GM18498 (cell line): ENCODE measurements around the gene DMP1.
"Not testable (repeated sequence)": the region's sequence is repeated elsewhere in the genome, so short reads cannot be mapped to it uniquely, and the experiment has no call there.

ENCODE experiments used
- ATAC-seq: cut with Tn5 transposase; IDR thresholded peaks from one replicate; pipeline ENCODE4 v1.9.1; 2021; ENCODE audit warnings: mild to moderate bottlenecking, moderate library complexity; ENCODE audit not compliant: unreplicated experiment

The DMP1 gene

DNA sequence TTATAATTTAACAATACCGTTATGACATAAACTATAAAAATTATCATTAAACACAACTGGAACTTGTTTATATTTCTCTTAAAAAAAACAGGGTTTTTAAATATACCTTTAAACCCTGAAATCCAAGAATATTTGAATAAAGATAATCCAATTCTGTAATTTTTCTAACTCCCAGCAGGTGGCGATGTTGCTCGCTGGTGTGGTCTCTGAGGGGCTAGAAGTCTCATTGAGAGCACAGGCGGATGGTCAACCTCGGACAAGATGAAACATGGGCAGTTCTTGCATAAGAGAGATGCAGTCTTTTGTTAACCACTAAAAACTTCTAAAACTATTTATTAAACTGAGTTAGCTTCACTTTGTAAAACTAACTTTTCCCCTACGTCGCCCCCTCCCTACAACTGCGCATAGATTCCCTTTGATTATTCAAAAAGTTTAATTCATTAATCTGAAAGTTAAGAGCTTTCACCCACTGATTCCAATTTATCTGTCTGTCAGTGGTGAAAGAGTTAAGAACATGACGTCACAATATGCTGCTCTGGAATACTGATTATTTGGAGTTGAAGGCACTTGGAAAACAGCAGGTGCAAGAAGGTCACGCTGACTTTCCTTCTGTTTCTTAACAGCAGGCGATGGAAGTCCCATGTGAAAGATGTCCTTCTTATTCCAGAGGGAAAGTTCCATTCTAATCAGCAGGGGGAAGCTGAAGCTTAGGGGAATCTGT, 29.5 kb downstream of the DMP1 start:
- ATAC-seq: no peak

DNA sequence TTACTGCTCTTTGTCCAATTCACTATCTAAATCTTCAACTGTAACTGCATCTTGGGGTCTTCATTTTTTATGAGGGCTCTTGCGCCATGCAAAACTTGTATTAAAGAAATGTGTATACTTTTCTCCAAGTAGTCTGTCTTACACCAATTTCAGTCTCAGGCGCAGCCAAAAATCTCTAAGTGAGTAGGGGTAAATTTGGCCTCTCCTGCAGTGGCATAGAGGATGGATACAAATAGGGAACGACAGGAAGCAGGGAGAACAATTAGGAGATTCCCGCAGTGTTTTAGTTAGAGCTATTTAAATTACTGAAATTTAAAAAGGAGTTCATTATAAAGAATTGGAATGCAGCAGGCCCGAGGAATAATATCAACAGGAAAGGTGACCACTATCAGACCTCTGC, 30.2 kb downstream of the DMP1 start:
- no peak for ATAC-seq

DNA sequence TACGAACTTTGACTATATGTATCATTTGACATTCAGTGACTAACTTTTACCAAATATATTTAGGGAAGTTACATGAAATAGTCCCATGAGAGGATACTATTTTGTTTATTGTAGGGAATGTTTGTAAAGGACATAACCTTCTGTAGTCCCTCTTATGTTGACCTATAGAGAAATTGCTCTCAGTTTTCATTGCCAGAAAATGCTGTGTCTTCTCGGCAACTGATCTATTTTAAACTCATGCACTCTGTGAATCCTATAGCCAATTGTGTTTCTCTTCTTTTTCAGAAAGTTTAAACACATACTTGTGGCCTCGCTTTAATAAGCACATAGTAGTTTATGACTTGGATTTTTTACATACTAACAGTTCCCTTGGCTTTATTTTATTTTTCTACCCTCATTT, 38.2 kb downstream of the DMP1 start:
- ATAC-seq: no peak

DNA sequence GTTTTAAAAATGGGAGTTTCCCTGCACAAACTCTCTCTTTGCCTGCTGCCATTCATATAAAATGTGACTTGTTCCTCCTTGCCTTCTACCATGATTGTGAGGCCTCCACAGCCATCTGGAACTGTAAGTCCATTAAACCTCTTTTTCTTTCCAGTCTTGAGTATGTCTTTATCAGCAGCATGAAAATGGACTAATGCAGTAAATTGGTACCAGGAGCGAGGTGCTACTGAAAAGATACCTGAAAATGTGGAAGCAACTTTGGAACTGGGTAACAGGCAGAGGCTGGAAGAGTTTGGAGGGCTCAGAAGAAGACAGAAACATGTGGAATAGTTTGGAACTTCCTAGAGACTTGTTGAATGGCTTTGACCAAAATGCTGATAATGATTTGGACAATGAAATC, 40.9 kb downstream of the DMP1 start:
- not testable (repeated sequence) for ATAC-seq

DNA sequence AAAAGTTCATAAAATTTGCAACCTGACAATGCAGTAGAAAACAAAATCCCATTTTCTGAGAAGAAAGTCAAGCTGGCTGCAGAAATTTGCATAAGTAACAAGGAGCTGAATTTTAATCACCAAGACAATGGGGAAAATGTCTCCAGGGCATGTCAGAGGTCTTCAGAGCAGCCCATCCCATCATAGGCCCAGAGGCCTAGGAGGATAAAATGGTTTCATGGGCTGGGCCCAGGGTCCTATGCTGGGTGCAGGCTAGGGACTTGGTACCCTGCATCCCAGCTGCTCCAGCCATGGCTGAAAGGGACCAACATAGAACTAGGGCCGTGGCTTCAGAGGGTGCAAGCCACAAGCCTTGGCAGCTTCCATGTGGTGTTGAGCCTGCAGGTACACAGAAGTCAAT, 42.0 kb downstream of the DMP1 start:
- ATAC-seq: not testable (repeated sequence)

DNA sequence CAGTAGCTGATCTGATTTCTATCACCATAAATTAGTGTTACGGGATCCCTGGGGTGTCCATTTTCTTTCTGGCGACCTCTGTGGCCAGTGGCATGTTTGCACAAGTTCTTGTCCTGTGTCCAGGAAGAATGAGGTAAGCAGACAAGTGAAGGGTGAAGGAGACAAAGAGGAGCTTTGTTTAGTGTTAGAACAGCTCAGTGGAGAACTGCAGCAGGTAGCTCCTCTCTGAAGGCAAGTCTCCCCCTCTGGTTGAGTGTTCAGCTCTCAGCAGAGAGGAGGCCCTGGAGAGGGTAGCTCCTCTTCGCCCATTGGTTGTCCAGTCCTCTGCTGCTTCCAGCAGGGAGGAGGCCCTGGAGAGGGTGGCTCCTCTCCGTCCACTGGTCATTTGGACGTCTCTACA, 47.2 kb downstream of the DMP1 start:
- no peak for ATAC-seq

DNA sequence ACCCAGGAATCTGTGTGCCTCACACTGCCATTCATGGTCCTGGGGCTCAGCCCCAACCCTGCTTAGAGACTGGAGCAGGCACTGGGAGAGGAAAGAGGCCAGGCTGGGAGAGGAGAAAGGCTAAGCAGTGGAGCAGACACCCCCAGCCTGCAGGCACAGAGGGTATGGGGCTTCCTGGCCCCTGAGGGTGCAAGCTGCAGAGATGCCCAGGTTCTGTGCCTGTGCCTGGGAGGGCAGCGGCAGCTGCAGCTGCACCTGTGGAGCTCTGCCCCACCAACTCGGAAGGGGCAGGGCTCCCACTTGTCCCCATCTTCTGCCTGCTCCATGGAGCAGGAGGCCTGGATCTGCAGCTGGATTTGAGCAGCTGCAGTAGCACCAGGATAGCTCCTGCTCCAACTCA, 47.9 kb downstream of the DMP1 start:
- ATAC-seq: no peak

DNA sequence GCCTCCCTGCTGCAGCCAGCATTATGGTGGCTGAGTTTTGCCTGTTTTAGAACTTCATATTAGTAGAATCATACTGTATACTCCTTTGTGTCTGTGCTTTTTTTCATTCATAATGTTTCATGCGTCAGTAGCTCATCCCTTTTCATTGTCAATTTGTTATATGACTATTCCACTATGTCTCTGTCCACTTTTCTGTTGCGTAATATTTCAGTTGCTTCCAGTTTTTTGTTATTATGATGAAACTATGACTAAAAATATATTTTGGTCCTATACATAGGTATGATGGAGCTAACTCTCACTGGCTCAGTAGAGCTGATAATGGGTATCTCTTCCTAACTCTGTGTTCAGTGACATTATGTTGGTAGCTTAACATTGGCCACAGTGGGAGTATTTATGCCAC, 48.3 kb downstream of the DMP1 start:
- no peak for ATAC-seq

DNA sequence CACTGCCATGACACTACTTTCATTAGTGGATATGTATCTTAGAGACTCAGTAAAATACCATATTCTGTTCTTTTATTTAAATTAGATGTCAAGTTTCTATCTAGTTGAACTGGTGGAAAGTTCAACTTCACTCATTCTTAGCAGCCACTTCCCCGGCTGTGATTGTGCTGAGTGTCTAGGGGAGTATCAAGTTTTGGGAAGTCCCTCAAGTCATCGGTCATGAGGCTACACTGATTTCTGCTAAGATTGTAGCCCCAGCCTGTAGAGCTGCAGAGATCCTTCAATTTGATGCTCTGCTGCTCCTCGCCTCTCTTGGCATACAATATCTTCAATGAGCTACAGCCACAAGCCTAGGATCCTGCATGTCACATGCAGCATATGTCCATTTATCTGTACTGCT, 53.9 kb downstream of the DMP1 start:
- no peak for ATAC-seq

DNA sequence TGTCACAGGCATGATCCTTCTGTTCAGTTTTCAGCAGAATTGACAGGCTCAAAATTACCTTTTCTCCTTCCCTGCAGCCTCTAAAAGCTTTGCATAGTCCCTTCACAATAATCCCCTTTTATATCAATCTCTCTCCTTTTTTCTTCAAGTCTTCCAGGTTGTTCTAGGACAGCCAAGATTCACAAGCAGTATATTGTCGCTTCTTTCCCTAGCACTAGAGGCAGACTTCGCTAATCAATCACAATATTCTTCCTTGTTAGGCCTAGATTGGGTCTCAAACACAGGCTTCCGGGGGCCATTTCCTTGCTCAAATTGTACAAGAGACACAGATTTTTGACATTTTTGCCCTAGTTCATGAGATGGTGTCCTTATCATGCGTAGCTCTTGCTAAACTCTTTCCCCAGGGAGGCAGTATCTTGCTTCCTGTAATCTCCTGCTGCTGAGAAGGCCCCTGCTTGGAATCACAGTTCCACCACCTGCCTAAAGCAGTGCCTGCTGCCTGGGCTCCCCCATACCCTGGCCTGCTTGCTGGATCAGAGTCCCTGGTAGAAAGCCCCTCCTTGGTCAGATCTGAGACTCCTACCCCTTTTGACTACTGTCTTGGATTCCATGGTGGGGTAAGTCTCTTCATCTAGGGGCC, 57.3 kb downstream of the DMP1 start:
- no peak for ATAC-seq
